ENCODE results near the gene CDHR5.

- TF ChIP-seq POLR2A (IDR thresholded peaks at IDR 0.05; ENCODE audit: low read depth, low read length) (no peak), POLR2AphosphoS5 (IDR thresholded peaks at IDR 0.05; ENCODE audit: low read depth, low read length) (no peak)
Measured at GRCh38 chr11:574632-575312, 50.0 kb downstream of the CDHR5 start.
